PC-9 (cell line): ENCODE measurements around the gene GPR146. TPM values are rescaled to one million over a fixed set of nuclear protein-coding genes. Genes with fewer than 3 reads are reported as not detected.

Experiments
- BruUV-seq: library from RNA; stranded (reverse); fragments of 400-500 nt; replicated peaks from 2 replicates; lab custom pipeline; 2021; lab: Mats Ljungman, UMichigan
- CTCF ChIA-PET: fragments of 300-600 bp; sonication (Branson Sonifier 250); formaldehyde crosslinking; loops from one replicate; lab custom pipeline; 2022; ENCODE audit warnings: antibody characterized with exemption; lab: Charles Lee
- POLR2A ChIA-PET: fragments of 300-600 bp; sonication (Branson Sonifier 250); formaldehyde crosslinking; loops from one replicate; lab custom pipeline; 2022; ENCODE audit warnings: antibody characterized with exemption; ENCODE audit not compliant: unreplicated experiment; lab: Charles Lee
- DNase-seq, 2 experiments: peaks; one replicate each; pipeline versions ENCODE4 v3.0.0 to v3.0.0-alpha.2; 2015 to 2022; ENCODE audit warnings: mixed read lengths in 1 of 2
- H2AFZ ChIP-seq: fragments of 200-600 bp; sonication (generic); 2 replicates; pipeline ENCODE4 v1.8.1; 2017; ENCODE audit warnings: antibody characterized with exemption
- H3F3A ChIP-seq: fragments of 200-600 bp; sonication (generic); 2 replicates; pipeline ENCODE4 v1.8.1; 2017; ENCODE audit warnings: antibody characterized with exemption, mild to moderate bottlenecking, low read depth; ENCODE audit not compliant: insufficient read depth
- H3K27ac ChIP-seq: fragments of 200-600 bp; sonication (generic); 2 replicates; pipeline ENCODE4 v1.6.1; 2016; ENCODE audit warnings: mixed run types
- H3K27me3 ChIP-seq: fragments of 200-600 bp; sonication (generic); 2 replicates; pipeline ENCODE4 v1.6.1; 2016; ENCODE audit warnings: low read depth, mixed run types; ENCODE audit not compliant: insufficient read depth
- H3K36me3 ChIP-seq: fragments of 200-600 bp; sonication (generic); 2 replicates; pipeline ENCODE4 v1.6.1; 2016; ENCODE audit warnings: low read depth, mixed run types
- H3K4me1 ChIP-seq: fragments of 200-600 bp; sonication (generic); replicated peaks from 2 replicates; pipeline ENCODE4 v1.6.1; 2016; ENCODE audit warnings: mixed run types; ENCODE audit not compliant: insufficient read depth
- H3K4me2 ChIP-seq: fragments of 200-600 bp; sonication (generic); 2 replicates; pipeline ENCODE4 v1.6.1; 2017; ENCODE audit warnings: mixed run types
- H3K4me3 ChIP-seq: fragments of 200-600 bp; sonication (generic); 2 replicates; pipeline ENCODE4 v1.6.1; 2016; ENCODE audit warnings: mixed run types
- H3K79me2 ChIP-seq: fragments of 200-600 bp; sonication (generic); 2 replicates; pipeline ENCODE4 v1.6.1; 2017; ENCODE audit warnings: low read depth, mixed run types
- H3K9me2 ChIP-seq: fragments of 200-600 bp; sonication (generic); 2 replicates; pipeline ENCODE4 v1.8.1; 2017; ENCODE audit warnings: mild to moderate bottlenecking; ENCODE audit not compliant: insufficient read depth
- H3K9me3 ChIP-seq: fragments of 200-600 bp; sonication (generic); 2 replicates; pipeline ENCODE4 v1.8.1; 2016; ENCODE audit warnings: low read depth; ENCODE audit not compliant: insufficient read depth
- H4K20me1 ChIP-seq: fragments of 200-600 bp; sonication (generic); 2 replicates; pipeline ENCODE4 v1.8.1; 2017; ENCODE audit not compliant: insufficient read depth
- EZH2 ChIP-seq: fragments of 200-600 bp; sonication (generic); IDR thresholded peaks from 2 replicates; pipeline ENCODE4 v1.8.0; 2017; ENCODE audit warnings: antibody characterized with exemption, low read depth
- intact Hi-C: fragments of 100-400 bp; cut with micrococcal nuclease; formaldehyde crosslinking; loops from one replicate; pipeline ENCODE4 v1.10.0; 2022; ENCODE audit not compliant: unreplicated experiment
- total RNA-seq: library from RNA; stranded (reverse); gene quantifications from 2 replicates; pipeline ENCODE4 v1.2.3, GENCODE V29; 2021
- TF ChIP-seq, protein P1 (sequence below): fragments of 200-600 bp; sonication (generic); conservative IDR thresholded peaks from 2 replicates; pipeline ENCODE4 v1.6.1; 2017; ENCODE audit warnings: mixed run types, antibody characterized with exemption, mild to moderate bottlenecking, moderate library complexity

GPR146 gene
- total RNA-seq, 1 experiment from 2014 or later = 3.4 TPM

DNA sequence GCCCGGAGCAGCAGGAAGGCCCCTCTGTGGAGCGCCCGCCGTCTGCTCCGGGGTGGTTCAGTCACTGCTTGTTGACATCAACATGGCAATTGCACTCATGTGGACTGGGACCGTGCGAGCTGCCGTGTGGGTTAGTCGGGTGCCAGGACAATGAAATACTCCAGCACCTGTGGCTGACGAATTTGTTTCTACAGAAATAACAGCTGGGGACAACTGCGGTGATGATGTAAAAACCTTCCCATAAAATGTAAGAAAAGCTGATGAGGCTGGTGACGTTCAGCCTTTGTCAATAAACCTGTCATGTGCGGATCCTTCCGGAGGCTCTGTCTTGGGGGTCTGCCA is 49.1 kb downstream of the GPR146 start:
- H4K20me1 ChIP-seq = peaks cover 25% of the 10 kb centered on the region
- TF ChIP-seq EZH2 = no peak
- TF ChIP-seq, protein P1, sequence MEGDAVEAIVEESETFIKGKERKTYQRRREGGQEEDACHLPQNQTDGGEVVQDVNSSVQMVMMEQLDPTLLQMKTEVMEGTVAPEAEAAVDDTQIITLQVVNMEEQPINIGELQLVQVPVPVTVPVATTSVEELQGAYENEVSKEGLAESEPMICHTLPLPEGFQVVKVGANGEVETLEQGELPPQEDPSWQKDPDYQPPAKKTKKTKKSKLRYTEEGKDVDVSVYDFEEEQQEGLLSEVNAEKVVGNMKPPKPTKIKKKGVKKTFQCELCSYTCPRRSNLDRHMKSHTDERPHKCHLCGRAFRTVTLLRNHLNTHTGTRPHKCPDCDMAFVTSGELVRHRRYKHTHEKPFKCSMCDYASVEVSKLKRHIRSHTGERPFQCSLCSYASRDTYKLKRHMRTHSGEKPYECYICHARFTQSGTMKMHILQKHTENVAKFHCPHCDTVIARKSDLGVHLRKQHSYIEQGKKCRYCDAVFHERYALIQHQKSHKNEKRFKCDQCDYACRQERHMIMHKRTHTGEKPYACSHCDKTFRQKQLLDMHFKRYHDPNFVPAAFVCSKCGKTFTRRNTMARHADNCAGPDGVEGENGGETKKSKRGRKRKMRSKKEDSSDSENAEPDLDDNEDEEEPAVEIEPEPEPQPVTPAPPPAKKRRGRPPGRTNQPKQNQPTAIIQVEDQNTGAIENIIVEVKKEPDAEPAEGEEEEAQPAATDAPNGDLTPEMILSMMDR = no peak
- no TSS peak for BruUV-seq
- H3K79me2 ChIP-seq = 0 out of 2 replicates have a peak, but pooled peaks cover 8% of the 10 kb centered on the region
- no peaks in the 10 kb centered on the region for H3K4me1 ChIP-seq
- H3K27me3 ChIP-seq = no peaks in the 10 kb centered on the region
- ChIA-PET POLR2A (no interaction called here), CTCF (no interaction called here)
- DNase-seq = no peak
- no peak overlapping the region for H3K4me2 ChIP-seq
- H3K27ac ChIP-seq = no peak overlapping the region
- no peaks in the 10 kb centered on the region for H3K36me3 ChIP-seq
- no peaks in the 10 kb centered on the region for H3F3A ChIP-seq
- intact Hi-C loops = no loop called here
- H3K9me3 ChIP-seq = no peaks in the 10 kb centered on the region
- H3K9me2 ChIP-seq = no peaks in the 10 kb centered on the region
- no peak overlapping the region for H3K4me3 ChIP-seq
- no peak overlapping the region for H2AFZ ChIP-seq

DNA sequence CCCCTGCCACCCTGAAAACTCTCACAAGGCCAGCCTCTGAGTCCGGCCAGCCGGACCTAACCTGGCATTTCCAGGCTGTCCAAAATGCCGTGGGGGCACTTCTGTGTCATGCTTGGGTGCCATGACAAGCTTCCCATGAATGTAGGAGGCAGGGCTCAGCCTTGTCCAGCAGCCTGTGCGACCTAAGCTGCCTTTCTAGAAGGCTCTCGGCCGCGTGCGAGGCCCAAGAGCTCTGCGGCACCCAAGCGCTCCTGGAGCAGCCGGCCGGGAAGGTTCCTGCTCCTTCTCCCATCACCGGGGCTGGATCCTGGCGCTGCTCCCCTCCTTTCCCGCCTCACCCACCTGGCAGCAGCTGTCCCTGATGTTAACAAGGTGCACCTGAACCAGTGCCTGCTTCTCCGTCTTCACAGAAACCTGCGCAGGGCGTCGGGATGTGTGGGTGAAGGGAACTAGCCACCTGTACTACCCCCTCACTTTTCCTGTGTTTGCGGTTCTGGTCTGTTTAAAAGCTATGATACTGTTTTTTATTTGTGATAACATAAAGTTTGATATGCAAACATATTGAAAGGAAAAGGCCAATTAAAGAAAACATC is 49.7 kb downstream of the GPR146 start:
- H3K4me2 ChIP-seq = no peak overlapping the region
- H3K79me2 ChIP-seq = 0 out of 2 replicates have a peak, but pooled peaks cover 8% of the 10 kb centered on the region
- H3F3A ChIP-seq = no peaks in the 10 kb centered on the region
- CTCF ChIA-PET = no interaction called here
- no peak overlapping the region for H2AFZ ChIP-seq
- H3K4me1 ChIP-seq = no peaks in the 10 kb centered on the region
- no peaks in the 10 kb centered on the region for H3K9me3 ChIP-seq
- intact Hi-C loops = no loop called here
- no peak overlapping the region for H3K27ac ChIP-seq
- BruUV-seq = no TSS peak
- no peaks in the 10 kb centered on the region for H3K27me3 ChIP-seq
- H3K36me3 ChIP-seq = no peaks in the 10 kb centered on the region
- DNase-seq = no peak
- TF ChIP-seq, protein P1 = no peak
- no peak for TF ChIP-seq EZH2
- H3K4me3 ChIP-seq = no peak overlapping the region
- no peaks in the 10 kb centered on the region for H3K9me2 ChIP-seq
- peaks cover 20% of the 10 kb centered on the region for H4K20me1 ChIP-seq
- POLR2A ChIA-PET = no interaction called here

DNA sequence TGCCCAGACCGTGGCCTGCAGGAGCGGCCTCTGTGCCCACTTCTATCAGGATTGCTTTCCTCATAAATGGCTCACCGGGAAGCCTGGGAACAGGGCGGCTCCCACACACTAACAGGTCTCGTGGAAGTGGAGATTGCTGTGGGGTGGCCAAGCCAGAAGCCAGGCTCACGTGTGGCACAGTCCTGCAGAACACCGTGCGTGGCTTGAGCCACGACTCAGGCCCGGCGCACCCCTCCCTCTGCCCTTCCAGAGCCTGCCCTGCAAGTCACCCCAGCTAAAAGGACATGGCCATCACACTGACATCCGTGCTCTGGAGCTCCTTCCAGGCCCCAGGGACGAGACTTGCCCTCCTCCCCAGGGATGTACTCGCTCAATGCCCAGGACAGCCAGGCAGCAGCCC is 50.5 kb downstream of the GPR146 start:
- DNase-seq = no peak
- Histone ChIP-seq H3K4me1 (no peaks in the 10 kb centered on the region), H3K4me2 (no peak overlapping the region), H3K36me3 (no peaks in the 10 kb centered on the region), H3K27me3 (no peaks in the 10 kb centered on the region), H4K20me1 (peaks cover 22% of the 10 kb centered on the region), H3F3A (no peaks in the 10 kb centered on the region), H3K4me3 (no peak overlapping the region), H3K79me2 (0 out of 2 replicates have a peak, but pooled peaks cover 8% of the 10 kb centered on the region), H3K9me2 (no peaks in the 10 kb centered on the region), H3K9me3 (no peaks in the 10 kb centered on the region), H3K27ac (no peak overlapping the region), H2AFZ (no peak overlapping the region)
- intact Hi-C loops = no loop called here
- POLR2A ChIA-PET = no interaction called here
- TF ChIP-seq, protein P1 = no peak
- TF ChIP-seq EZH2 = no peak
- CTCF ChIA-PET = no interaction called here
- no TSS peak for BruUV-seq
